Measurements from ENCODE around the gene ADGRL3. TPM values are rescaled to one million over a fixed set of nuclear protein-coding genes. Genes with fewer than 3 reads are reported as not detected.

ADGRL3 gene
- total and polyA plus RNA-seq, 2 donors (not counting 1 experiment from before 2014, with no cell fraction given): under 0.01 to 0.05 TPM

- Histone ChIP-seq H3K9ac (ENCODE audit: insufficient read depth, low read length) (no peak overlapping the region), H3K9me3 (ENCODE audit: control insufficient read depth, insufficient read depth, low read depth, low read length) (no peaks in the 10 kb centered on the region), H3K4me2 (ENCODE audit: extremely low read depth, insufficient read depth, low read length) (no peak overlapping the region), H3K4me1 (ENCODE audit: control insufficient read depth, extremely low read depth, insufficient read depth, low read length) (no peaks in the 10 kb centered on the region), H3K27me3 (ENCODE audit: control insufficient read depth, insufficient read depth, low read length) (no peaks in the 10 kb centered on the region), H3K36me3 (ENCODE audit: control insufficient read depth, insufficient read depth, low read length) (no peaks in the 10 kb centered on the region), H3K4me3 (replicated peaks in 1 of 4; ENCODE audit: control extremely low read depth in 1 of 4, insufficient read depth in 1 of 4, low read depth in 3 of 4, low read length in 4 of 4) (no peak overlapping the region), H3K79me2 (ENCODE audit: control insufficient read depth, insufficient read depth, low read length) (no peaks in the 10 kb centered on the region), H4K20me1 (ENCODE audit: control insufficient read depth, extremely low read depth, insufficient read depth, low read length) (no peaks in the 10 kb centered on the region), H3K27ac (ENCODE audit: insufficient read depth, low read length) (no peak overlapping the region), H2AFZ (ENCODE audit: low read length) (no peak overlapping the region)
- TF ChIP-seq CTCF (conservative IDR thresholded peaks at IDR 0.05 in 1 of 2, IDR thresholded peaks at IDR 0.05 in 1 of 2; ENCODE audit: low read depth in 1 of 2, low read length in 2 of 2): no peak
- no peak for TF ChIP-seq EZH2 (IDR thresholded peaks at IDR 0.05; ENCODE audit: low read length, missing control alignments)
- DNase-seq (ENCODE audit: low read depth in 2 of 2): no peak
Measured at GRCh38 chr4:61918987-61919386, 718.9 kb downstream of the ADGRL3 start.

DNA sequence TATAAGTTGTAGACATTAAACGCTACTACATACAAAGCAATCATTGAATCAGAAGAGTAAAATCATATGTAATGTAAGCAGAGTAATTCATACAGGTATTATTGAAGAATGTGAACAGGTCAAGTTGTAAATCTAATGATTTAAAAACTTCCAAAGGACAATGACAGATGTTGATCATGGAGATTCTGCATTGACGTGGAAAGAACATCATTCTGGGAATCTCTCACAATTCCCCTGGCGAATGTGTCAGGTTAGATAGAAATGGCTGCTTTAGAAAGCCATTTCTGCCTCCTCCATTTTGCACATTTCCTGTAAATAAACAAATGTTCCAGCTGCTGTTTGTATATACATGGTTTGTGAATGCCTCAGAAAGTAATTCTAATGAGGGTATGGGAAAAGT is 719.4 kb downstream of the ADGRL3 start:
- Histone ChIP-seq H4K20me1 (ENCODE audit: control insufficient read depth, extremely low read depth, insufficient read depth, low read length) (no peaks in the 10 kb centered on the region), H3K9ac (ENCODE audit: insufficient read depth, low read length) (no peak overlapping the region), H3K79me2 (ENCODE audit: control insufficient read depth, insufficient read depth, low read length) (no peaks in the 10 kb centered on the region), H3K27me3 (ENCODE audit: control insufficient read depth, insufficient read depth, low read length) (no peaks in the 10 kb centered on the region), H3K4me2 (ENCODE audit: extremely low read depth, insufficient read depth, low read length) (no peak overlapping the region), H3K4me3 (replicated peaks in 1 of 4; ENCODE audit: control extremely low read depth in 1 of 4, insufficient read depth in 1 of 4, low read depth in 3 of 4, low read length in 4 of 4) (no peak overlapping the region), H3K27ac (ENCODE audit: insufficient read depth, low read length) (no peak overlapping the region), H3K36me3 (ENCODE audit: control insufficient read depth, insufficient read depth, low read length) (no peaks in the 10 kb centered on the region), H3K4me1 (ENCODE audit: control insufficient read depth, extremely low read depth, insufficient read depth, low read length) (no peaks in the 10 kb centered on the region), H3K9me3 (ENCODE audit: control insufficient read depth, insufficient read depth, low read depth, low read length) (no peaks in the 10 kb centered on the region), H2AFZ (ENCODE audit: low read length) (no peak overlapping the region)
- DNase-seq (ENCODE audit: low read depth in 2 of 2): no peak
- TF ChIP-seq CTCF (conservative IDR thresholded peaks at IDR 0.05 in 1 of 2, IDR thresholded peaks at IDR 0.05 in 1 of 2; ENCODE audit: low read depth in 1 of 2, low read length in 2 of 2) (no peak), EZH2 (IDR thresholded peaks at IDR 0.05; ENCODE audit: low read length, missing control alignments) (no peak)

GRCh38 chr4:61921920-61922319 is 721.8 kb downstream of the ADGRL3 start:
- H3K27ac ChIP-seq (ENCODE audit: insufficient read depth, low read length): no peak overlapping the region
- H3K36me3 ChIP-seq (ENCODE audit: control insufficient read depth, insufficient read depth, low read length): no peaks in the 10 kb centered on the region
- H2AFZ ChIP-seq (ENCODE audit: low read length): no peak overlapping the region
- no peak for DNase-seq (ENCODE audit: low read depth in 2 of 2)
- H4K20me1 ChIP-seq (ENCODE audit: control insufficient read depth, extremely low read depth, insufficient read depth, low read length): no peaks in the 10 kb centered on the region
- TF ChIP-seq EZH2 (IDR thresholded peaks at IDR 0.05; ENCODE audit: low read length, missing control alignments): no peak
- TF ChIP-seq CTCF (conservative IDR thresholded peaks at IDR 0.05 in 1 of 2, IDR thresholded peaks at IDR 0.05 in 1 of 2; ENCODE audit: low read depth in 1 of 2, low read length in 2 of 2): no peak
- no peak overlapping the region for H3K9ac ChIP-seq (ENCODE audit: insufficient read depth, low read length)
- no peak overlapping the region for H3K4me3 ChIP-seq (replicated peaks in 1 of 4; ENCODE audit: control extremely low read depth in 1 of 4, insufficient read depth in 1 of 4, low read depth in 3 of 4, low read length in 4 of 4)
- H3K9me3 ChIP-seq (ENCODE audit: control insufficient read depth, insufficient read depth, low read depth, low read length): no peaks in the 10 kb centered on the region
- H3K27me3 ChIP-seq (ENCODE audit: control insufficient read depth, insufficient read depth, low read length): no peaks in the 10 kb centered on the region
- H3K79me2 ChIP-seq (ENCODE audit: control insufficient read depth, insufficient read depth, low read length): no peaks in the 10 kb centered on the region
- H3K4me1 ChIP-seq (ENCODE audit: control insufficient read depth, extremely low read depth, insufficient read depth, low read length): no peaks in the 10 kb centered on the region
- no peak overlapping the region for H3K4me2 ChIP-seq (ENCODE audit: extremely low read depth, insufficient read depth, low read length)
